T-helper 1 cell treated with Interleukin-12 subunit alpha and Interleukin-12 subunit beta and Interleukin-4 antibody, amounts not matched to agents 30 ng/mL and 1 ng/mL, for 36 hours (primary cell): ENCODE data around the gene HSPG2. TPM values are rescaled to one million over a fixed set of nuclear protein-coding genes. Genes with fewer than 3 reads are reported as not detected.

Experiments
- total RNA-seq: library from RNA; stranded (reverse); gene quantifications from 2 replicates; pipeline ENCODE4 v1.2.3, GENCODE V29; 2022

The HSPG2 gene
- total RNA-seq, 1 donor from 2014 or later = 3.9 TPM

Other genes starting within 250 kb of the HSPG2 start
- gene USP48, start 154.2 kb downstream of the HSPG2 start, total RNA-seq = 81.6 and 84.3 TPM in 2 replicates
- not detected in 2 replicates for gene LDLRAD2, start 125.0 kb downstream of the HSPG2 start, total RNA-seq
- not detected in 2 replicates for gene CELA3B, start 39.7 kb upstream of the HSPG2 start, total RNA-seq
- not detected in 2 replicates for gene CELA3A, start 64.3 kb upstream of the HSPG2 start, total RNA-seq
- 412 and 419 TPM in 2 replicates for gene CDC42, start 115.4 kb upstream of the HSPG2 start, total RNA-seq
- not detected in 2 replicates for gene WNT4, start 205.8 kb upstream of the HSPG2 start, total RNA-seq